Measurements from ENCODE around the gene AMIGO3. TPM values are rescaled to one million over a fixed set of nuclear protein-coding genes. Genes with fewer than 3 reads are reported as not detected.

AMIGO3 gene
- total RNA-seq, 2 donors from 2014 or later: 1.4 to 12.4 TPM

Small RNAs within 50 kb of the gene (small RNA-seq; reads per million reads assigned to genes)
- gene AMIGO3 (0 reads per million in 2 donors), gene COX6CP14 (0 reads per million in 2 donors)

Other genes starting within 250 kb of the AMIGO3 start
- gene DAG1, start 249.4 kb downstream of the AMIGO3 start, total RNA-seq: 100 to 1,000 TPM in 1 of 2 donors, 10 to 100 TPM in 1; 86.7 to 213 TPM
- gene BSN, start 165.2 kb downstream of the AMIGO3 start, total RNA-seq: 10 to 100 TPM in 1 of 2 donors, under 1 TPM in 1; 0.82 to 11.6 TPM
- 100 to 1,000 TPM in 1 of 2 donors, 10 to 100 TPM in 1; 84.4 to 116 TPM for gene APEH, start 45.3 kb downstream of the AMIGO3 start, total RNA-seq
- 10 to 100 TPM; 10.2 to 32.2 TPM for gene MST1, start 30.2 kb downstream of the AMIGO3 start, total RNA-seq
- 10 to 100 TPM; 24.9 to 58.3 TPM for gene RNF123, start 30.1 kb downstream of the AMIGO3 start, total RNA-seq
- 10 to 100 TPM; 28.8 to 60.1 TPM for gene GMPPB, start 4.3 kb upstream of the AMIGO3 start, total RNA-seq
- 100 to 1,000 TPM in 1 of 2 donors, 10 to 100 TPM in 1; 46.5 to 119 TPM for gene IP6K1, start 66.9 kb upstream of the AMIGO3 start, total RNA-seq
- gene CDHR4, start 80.2 kb upstream of the AMIGO3 start, total RNA-seq: not detected
- 1 to 10 TPM; 4.0 to 8.1 TPM for gene INKA1, start 83.6 kb upstream of the AMIGO3 start, total RNA-seq
- 10 to 100 TPM; 50.5 to 96.9 TPM for gene UBA7, start 94.3 kb upstream of the AMIGO3 start, total RNA-seq
- 1 to 10 TPM; 2.8 to 7.7 TPM for gene TRAIP, start 136.9 kb upstream of the AMIGO3 start, total RNA-seq
- under 1 TPM in 1 of 2 donors, not detected in 1; 0.97 TPM for gene CAMKV, start 150.2 kb upstream of the AMIGO3 start, total RNA-seq
- 1 to 10 TPM; 1.5 to 5.5 TPM for gene MST1R, start 184.2 kb upstream of the AMIGO3 start, total RNA-seq
- 10 to 100 TPM in 1 of 2 donors, 1 to 10 TPM in 1; 7.8 to 12.0 TPM for gene MON1A, start 210.1 kb upstream of the AMIGO3 start, total RNA-seq
- 100 to 1,000 TPM in 1 of 2 donors, 10 to 100 TPM in 1; 53.1 to 176 TPM for gene RBM6, start 220.5 kb upstream of the AMIGO3 start, total RNA-seq

Measured in prostate gland (tissue), 2 donors.